HG02798 (cell line): ENCODE results near the gene RGR.

ENCODE experiments used
- ATAC-seq: cut with Tn5 transposase; IDR thresholded peaks from one replicate; pipeline ENCODE4 v1.9.1; 2021; ENCODE audit warnings: mild to moderate bottlenecking; ENCODE audit not compliant: unreplicated experiment, poor library complexity

RGR gene

GRCh38 chr10:84216834-84217233, 28.0 kb upstream of the RGR start:
- no peak for ATAC-seq

GRCh38 chr10:84217746-84218145, 27.1 kb upstream of the RGR start:
- ATAC-seq: no peak

DNA sequence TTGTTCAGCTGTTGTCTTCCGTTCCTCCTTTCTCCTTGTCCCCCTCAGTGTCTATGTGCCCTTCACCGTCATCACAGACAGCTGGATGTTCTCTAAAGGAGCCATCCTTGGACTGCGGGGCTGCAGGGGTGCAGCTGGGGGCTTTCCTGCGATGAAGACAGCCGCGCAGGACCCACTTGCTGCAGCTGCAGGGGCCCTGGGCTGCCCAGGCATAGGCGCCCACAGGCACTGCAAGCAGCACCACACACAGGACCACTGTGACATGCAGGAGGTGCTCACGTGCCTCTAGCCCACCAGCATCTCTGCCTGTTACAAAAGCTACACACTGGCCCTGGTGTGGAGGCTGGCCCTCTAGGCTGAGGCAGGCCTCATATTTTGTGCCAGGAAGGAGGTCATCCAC, 22.9 kb upstream of the RGR start:
- ATAC-seq: no peak

- ATAC-seq: no peak
Observed at GRCh38 chr10:84224411-84225028, 20.3 kb upstream of the RGR start.

DNA sequence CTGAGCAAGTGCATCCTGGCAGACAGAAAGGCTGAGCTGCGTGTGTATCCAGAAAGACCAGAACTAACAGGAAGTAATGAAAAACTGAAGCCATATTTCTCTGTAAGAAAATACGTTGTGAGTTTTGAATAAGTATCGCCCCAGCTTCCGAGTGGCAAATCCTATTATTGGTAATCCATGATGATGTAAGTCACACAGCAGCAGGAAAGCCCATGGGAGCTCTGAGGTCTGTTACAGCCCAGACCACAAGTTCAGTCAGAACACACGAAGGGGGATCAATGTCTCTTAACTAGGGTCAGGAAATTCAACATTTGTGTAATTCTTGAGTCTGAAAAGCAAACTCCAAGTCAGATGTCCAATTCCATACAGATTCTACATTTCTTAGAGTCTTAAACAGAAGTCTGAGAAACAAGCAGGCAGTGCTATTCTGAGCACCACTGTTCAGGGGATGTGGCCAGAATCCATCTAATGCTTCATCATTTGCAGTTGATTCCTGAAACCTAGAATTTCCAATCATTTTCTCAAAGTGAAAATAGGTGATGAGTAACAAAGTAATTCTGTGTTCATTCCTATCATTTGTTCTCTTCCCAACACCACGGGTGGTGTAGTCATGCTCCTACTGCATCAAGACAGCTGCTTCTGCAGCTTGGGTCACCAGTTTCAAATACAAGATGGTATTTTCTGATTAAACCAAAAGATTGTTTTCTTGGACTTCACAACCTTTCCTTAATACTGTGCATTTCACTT, 19.3 kb upstream of the RGR start, which contains the start of gene LRIT2:
Gene LRIT2, minus strand, starts transcription at position 118 of the 747 bp plus-strand sequence. Its CDS starts 24 bp downstream, at position 94.
- ATAC-seq: no peak

DNA sequence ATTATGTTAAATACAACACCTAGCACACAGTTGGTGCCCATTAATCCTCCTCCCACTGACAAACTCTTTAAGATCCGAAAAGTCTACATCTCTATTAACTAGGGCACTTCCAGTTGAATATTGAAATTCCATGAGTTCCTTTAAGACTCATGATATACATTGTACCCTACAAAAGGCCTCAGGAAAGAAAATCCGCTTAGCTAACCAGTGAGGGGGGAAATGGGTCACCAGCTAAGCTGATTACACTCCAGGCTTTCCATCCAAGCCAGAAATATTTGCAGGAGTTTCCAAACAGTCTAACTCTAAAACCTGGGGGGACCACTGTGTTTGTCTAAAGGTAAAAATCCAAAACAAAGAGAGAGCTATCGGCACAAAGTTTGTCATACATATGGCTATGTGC, 18.2 kb upstream of the RGR start:
- no peak for ATAC-seq

GRCh38 chr10:84227810-84228209, 17.0 kb upstream of the RGR start:
- no peak for ATAC-seq

DNA sequence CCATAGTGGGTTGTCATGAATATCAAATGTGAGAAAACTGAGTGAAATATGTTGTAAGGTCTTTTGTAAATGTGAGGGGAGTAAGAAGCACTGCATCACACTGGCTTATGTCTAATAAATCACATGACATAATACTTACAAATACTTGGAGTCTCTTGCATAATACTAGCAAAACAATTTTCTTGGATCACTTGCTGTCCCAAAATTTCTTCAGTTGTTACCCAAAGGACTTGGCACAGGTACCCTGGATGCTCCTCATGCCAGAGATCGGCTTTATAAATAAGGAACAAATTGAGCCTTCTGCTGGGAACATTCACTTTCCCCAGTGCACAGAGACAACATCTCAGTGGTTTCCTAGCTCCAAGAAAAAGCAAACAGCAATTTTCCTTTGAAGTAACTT, 14.5 kb upstream of the RGR start:
- no peak for ATAC-seq

DNA sequence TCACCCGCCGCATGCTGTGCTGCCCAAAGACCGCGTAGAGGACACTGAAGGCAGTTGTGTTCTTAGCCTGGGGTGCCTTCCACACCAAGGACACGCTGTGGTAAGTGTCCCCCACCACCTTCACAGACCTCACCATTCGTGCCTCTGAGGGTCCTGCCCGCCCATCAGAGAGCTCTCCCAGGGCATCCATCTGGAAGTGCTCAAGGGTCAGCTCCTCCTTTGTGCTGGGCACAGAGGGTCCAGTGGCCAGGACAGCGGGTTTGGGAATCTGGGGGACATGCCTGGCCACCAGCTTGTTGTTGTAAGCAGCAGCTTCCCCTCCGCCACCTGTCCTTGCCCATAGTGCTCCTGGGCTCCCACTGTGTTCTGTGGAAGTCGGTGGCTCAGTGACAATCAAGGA, 12.5 kb upstream of the RGR start:
- ATAC-seq: no peak

GRCh38 chr10:84233940-84234339, 10.9 kb upstream of the RGR start:
- no peak for ATAC-seq

DNA sequence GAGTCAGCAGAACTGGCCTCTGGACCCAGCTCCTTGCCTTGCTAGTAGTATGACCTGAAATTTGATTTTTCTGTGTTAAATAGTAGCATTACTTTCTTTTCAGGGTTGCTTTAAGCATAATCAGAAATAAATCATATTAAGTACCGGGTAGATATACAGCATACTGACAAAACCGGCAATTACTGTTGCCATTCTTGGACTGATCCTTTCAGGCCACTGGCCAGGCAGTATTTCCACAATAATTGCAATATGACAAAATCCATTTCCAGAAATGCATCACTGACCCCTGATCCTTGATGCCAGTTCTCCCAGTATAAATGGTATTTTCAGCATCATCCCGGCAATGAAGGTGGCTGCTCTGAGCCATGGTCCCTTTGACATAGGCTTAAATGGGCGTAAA, 10.4 kb upstream of the RGR start:
- no peak for ATAC-seq

- no peak for ATAC-seq
Observed at GRCh38 chr10:84235096-84235495, 9.8 kb upstream of the RGR start.

DNA sequence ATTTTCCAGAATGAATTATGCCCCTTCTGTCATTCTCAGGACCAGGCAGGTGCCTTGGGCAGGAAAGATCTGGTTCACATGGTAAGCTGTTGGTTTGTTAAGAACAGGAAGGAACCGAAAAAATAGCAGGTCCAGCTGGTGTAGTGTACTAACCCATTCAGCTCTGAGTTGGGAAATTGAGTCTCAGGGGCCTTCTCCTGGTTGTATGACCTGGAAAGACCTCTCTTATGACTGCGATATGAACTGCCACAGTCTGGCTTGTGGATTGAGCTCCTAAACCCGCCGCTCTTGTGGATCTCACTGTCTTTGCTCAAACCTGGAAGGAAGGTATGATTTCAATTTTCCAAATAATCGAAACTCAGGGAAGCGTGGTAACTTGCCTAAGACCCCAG, 8.1 kb upstream of the RGR start:
- no peak for ATAC-seq

GRCh38 chr10:84237199-84238051, 7.4 kb upstream of the RGR start:
- ATAC-seq: no peak

- ATAC-seq: no peak
Observed at GRCh38 chr10:84238909-84239308, 5.9 kb upstream of the RGR start.

DNA sequence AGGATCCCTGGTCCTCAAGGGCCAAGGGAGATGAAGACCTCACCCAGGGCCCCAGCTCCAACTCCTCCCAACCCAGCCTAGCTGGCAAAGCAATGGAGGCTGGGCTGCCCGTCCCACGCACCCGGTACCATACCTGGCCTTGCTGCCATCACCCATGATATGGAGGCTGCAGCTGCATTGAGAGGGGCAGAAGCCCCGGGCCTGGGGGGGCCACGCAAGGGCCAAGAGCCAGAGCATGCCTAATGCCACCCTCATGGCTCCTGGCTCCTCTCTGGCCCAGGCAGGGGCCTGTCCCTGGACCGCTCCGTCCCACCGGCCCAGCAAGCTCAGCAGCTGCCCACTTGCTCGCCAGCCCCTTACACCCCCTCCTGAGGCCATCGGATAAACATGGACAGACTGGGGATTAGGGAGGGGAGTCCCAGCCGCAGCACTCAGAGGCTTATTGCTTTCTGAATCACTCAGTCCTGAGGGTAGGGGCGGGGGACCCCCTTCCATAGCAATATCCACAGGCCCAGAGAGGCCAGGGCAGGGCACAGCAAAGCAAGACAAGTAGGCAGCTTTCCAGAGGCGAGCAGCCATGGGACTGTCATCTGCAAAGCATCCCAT, 3.6 kb upstream of the RGR start, which contains the start of gene LRIT1:
Gene LRIT1, minus strand, starts transcription at position 362 of the 606 bp plus-strand sequence. Its CDS starts 107 bp downstream, at position 255.
- ATAC-seq: no peak

GRCh38 chr10:84243759-84244158, 1.1 kb upstream of the RGR start:
- ATAC-seq: no peak

DNA sequence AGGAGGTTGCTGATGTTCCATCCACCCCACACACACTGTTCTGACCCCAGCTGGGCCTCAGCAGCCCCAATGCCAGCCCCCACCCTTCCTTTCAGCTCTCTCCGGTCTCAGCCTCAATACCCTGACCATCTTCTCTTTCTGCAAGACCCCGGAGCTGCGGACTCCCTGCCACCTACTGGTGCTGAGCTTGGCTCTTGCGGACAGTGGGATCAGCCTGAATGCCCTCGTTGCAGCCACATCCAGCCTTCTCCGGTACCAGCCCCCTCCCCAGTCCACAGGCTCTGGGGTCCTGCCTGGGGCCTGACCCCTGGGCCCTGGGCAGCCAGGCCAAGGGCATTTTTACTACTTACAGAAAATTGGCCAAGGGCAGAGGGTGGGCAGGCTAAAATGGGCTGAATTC, 2.6 kb downstream of the RGR start:
- ATAC-seq: no peak

DNA sequence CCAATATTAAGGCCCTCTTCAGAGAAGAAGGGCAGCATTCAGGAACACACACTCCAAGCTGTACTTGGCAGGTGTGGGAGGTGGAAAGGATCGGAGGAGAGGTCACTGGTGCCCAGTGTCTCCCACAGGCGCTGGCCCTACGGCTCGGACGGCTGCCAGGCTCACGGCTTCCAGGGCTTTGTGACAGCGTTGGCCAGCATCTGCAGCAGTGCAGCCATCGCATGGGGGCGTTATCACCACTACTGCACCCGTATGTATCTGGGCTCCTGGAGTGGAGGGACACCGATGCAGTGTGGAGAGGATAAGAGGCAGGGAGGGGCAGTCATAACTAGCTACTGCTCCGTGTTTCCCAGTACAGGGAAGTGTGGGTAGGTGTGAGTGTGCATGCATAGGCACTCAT, 3.9 kb downstream of the RGR start:
- no peak for ATAC-seq

- ATAC-seq: no peak
Observed at GRCh38 chr10:84254552-84255478, 10.0 kb downstream of the RGR start.
